A204.1 (cell line): ENCODE results near the gene PHLDA2.

Experiments
- FAIRE-seq: peaks from 2 replicates; lab custom pipeline; 2012; peaks lifted over from hg19 to GRCh38; lab: Jason Lieb, UNC

Gene PHLDA2, protein sequence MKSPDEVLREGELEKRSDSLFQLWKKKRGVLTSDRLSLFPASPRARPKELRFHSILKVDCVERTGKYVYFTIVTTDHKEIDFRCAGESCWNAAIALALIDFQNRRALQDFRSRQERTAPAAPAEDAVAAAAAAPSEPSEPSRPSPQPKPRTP

DNA sequence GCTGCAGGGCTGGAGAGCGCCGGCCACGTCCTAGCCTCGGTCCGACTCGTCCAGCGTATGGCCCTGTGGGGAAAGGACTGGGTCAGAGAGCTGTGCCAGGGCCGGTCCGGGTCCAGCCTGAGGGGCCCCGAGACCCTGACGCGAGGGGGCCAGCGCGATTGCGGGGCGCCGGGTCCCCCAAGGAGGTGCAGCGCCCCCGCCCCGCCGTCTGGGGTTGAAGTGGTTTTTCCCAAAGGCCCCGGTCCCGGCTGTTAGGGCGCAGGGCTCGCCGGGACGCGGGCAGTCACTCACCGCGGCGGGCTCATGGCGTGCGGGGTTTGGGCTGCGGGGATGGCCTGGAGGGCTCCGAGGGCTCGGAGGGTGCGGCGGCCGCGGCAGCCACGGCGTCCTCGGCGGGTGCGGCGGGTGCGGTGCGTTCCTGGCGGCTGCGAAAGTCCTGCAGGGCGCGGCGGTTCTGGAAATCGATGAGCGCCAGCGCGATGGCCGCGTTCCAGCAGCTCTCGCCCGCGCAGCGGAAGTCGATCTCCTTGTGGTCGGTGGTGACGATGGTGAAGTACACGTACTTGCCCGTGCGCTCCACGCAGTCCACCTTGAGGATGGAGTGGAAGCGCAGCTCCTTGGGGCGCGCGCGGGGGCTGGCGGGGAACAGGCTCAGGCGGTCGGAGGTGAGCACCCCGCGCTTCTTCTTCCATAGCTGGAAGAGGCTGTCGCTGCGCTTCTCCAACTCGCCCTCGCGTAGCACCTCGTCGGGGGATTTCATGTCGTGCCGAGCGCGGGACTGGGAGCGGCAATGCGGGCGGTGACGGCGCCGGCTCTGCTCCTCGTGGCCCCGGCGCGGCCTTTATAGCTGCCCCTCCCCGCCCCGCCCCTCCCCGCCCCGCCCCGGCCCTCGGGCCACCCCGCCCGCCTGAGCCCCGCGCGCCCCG is at the start of gene PHLDA2:
Gene PHLDA2, minus strand, starts transcription at position 816 of the 926 bp plus-strand sequence. Its CDS starts 56 bp downstream, at position 760.
- no peak for FAIRE-seq

GRCh38 chr11:2977113-2977512 is 47.9 kb upstream of the PHLDA2 start:
- no peak for FAIRE-seq

- no peak for FAIRE-seq
Measured at GRCh38 chr11:2976294-2977063, 47.3 kb upstream of the PHLDA2 start.

DNA sequence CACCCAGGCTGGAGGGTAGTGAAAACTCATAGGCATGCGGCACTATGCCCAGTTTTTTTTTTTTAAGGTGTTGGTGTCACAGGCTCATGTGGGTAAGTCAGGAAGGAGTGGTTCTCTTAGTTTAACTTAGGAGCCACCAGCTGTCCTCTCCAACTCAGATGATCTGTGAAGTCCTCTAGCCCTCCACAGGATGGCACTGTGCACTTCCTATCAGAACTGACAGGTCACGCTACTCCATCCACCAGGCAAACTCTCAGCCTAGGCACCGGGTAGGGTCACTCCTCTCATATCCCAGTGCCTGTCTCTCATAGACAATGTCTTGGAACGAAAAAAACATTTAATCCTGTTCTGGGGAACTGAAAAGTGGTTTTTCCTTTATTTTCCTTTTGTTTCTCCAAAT is 46.4 kb upstream of the PHLDA2 start:
- no peak for FAIRE-seq

GRCh38 chr11:2974272-2974671 is 45.1 kb upstream of the PHLDA2 start:
- no peak for FAIRE-seq

- FAIRE-seq, result no peak
Measured at GRCh38 chr11:2968341-2968900, 39.2 kb upstream of the PHLDA2 start.

GRCh38 chr11:2964782-2965181 is 35.6 kb upstream of the PHLDA2 start:
- no peak for FAIRE-seq

- FAIRE-seq, result no peak
Measured at GRCh38 chr11:2963761-2964160, 34.5 kb upstream of the PHLDA2 start.

DNA sequence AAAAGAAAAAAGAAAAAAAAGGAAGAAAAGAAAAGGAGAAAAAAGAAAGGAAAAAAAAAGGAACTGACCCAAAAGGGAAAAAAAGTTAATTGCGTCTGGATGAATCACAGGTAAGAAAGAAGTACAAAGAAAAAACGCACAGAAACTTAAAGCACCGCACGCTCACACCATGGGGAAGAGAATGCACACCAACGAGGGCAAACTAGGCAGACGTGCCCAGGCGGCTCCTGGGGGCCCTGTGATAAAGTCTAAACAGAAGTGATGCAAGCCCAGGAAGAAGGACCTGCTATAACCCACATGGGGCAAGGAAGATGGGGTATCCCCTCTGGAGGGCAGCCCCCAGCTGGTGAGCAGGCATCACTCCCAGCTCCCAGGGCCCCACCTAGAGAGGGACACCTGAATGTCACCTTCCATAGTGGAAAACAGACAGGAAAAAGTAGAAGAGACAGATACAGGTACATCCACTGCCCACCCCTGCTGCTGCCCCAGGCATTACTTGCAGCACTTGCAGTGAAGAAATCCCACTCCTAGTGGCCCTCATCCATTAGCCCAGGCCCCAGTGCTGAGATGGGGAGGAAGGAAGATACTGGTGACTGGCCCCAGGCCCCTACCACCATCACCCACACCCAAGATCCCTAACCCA is 34.0 kb upstream of the PHLDA2 start:
- FAIRE-seq, result no peak

DNA sequence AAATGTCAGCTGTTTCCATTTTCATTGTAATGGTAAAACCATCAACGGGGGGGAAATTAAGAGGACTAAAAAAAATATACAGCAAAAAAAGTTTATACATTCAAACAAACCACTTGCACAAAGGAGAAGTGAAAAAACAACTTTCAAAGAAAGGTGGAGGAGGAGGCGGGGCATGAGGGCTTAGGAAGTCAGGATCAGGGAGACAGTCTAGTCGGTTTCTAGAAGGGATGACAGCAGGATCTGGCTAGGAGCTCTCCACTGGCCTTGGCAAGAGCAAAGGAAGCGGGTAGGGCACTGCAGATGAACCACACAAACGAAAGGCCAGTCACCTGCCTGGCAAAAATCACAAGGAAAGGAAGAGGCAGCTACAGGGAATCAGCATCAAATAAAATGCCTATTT is 31.9 kb upstream of the PHLDA2 start:
- no peak for FAIRE-seq

DNA sequence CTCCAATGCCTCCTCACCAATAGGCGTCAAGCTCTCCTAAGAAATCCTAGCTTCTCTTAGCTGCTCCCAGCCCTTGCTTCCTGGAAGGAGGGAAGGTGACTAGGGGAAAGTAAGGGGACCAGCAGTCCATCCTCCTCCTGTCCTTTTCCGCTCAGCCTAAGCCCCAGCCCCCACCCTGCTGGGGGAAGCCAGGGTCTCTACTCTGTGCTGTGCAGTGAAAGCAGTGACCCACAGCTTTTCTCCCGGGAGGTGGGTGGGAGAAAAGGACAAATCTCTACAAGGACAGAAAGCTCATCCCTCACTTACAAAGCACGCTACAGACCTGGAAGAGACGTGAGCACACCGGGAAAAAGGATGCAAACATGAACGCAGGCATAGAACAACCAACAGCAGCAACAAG is 30.9 kb upstream of the PHLDA2 start:
- no peak for FAIRE-seq

GRCh38 chr11:2958251-2958650 is 29.0 kb upstream of the PHLDA2 start:
- no peak for FAIRE-seq

DNA sequence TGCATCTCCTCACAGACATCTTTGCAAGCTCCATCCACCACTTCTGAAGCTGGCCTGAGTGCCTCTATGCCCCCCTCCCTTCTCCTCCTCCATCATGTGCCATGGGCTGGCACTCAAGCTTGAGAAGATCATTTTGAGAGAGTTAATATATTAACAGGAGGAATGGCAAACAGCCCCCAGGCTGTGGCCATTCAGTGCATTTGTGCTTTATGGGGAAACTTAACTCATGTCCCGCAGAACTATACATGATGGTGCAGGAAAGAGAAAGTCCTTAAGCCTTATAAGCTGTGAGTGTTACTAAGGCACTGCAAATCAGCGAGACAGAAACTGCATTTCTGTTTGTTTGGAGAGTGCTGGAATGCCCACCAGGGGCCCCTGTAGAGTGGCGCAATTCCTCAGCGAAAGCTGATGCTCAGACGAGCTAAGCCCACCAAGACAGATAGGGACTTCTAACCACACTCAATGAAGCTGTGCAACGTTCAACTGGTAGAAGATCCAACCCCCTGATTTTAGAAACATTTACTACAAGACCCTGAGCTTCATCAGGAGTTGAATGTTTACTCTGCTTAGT is 26.8 kb upstream of the PHLDA2 start:
- FAIRE-seq, result no peak

DNA sequence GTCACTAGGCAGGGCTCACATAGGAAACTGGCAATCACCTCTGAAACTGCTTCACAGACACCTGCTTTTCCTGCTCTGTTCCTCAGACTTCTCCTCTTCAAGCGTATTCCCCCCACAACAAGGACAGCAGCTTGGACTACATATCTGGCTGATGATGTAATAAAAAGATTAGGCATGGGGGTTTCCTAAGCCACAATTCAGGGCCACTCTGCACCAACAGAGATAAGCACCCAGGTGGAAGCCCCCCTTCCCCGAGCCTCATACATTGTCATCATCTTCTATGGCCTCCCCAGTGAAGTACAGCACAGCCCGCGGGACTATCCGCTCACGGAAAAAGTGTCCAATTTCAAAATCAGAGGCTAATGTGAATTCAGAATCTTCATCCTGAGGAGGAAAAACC is 25.0 kb upstream of the PHLDA2 start:
- no peak for FAIRE-seq

- no peak for FAIRE-seq
Measured at GRCh38 chr11:2952290-2952689, 23.1 kb upstream of the PHLDA2 start.

- FAIRE-seq, result no peak
Measured at GRCh38 chr11:2951231-2952110, 22.3 kb upstream of the PHLDA2 start.

DNA sequence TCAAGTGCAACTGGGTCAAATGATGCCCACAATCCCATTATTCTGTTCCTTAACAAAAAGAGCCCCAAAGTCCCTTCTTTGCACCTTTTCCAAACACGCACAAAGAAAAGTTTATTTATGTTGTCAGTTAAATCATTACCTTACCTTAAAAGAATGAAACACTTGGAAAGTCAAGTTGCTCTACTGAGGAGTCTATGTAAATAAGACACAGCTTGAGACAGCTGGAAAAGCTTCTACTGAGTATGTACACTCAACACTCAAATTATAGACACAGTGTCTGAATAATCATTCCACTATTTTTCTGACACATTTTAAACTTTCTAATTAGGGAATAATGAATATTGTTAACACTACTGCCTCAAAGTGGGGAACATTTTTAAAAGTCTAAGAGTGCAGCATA is 21.6 kb upstream of the PHLDA2 start:
- FAIRE-seq, result no peak

- FAIRE-seq, result no peak
Measured at GRCh38 chr11:2949920-2950319, 20.7 kb upstream of the PHLDA2 start.

DNA sequence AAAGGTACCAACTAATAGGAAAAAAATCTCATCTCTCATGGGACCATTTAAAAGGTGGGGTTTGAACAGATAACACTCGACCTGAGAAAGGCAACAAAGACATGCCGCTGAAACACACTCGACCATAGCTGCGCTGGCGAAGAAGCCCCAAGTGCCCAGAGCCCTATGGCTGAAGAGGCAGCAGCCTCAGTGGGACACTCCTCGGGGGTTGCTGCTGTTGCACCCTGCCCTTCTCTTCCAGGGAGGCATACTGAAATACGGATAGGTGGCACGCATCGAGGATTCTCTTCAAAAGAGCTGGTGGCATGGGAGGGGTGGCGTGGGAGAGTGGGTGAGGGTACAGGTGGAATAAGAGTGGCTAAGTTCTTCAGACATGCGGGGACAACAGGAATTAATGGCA is 18.5 kb upstream of the PHLDA2 start:
- no peak for FAIRE-seq

- FAIRE-seq, result no peak
Measured at GRCh38 chr11:2945757-2946287, 16.6 kb upstream of the PHLDA2 start.
